ENCODE results near the gene EXPH5. TPM values are rescaled to one million over a fixed set of nuclear protein-coding genes. Genes with fewer than 3 reads are reported as not detected.

Gene EXPH5
- total RNA-seq, 1 experiment from 2014 or later: 18.1 TPM

- Histone ChIP-seq H3K4me1 (peaks cover 2% of the 10 kb centered on the region), H3K4me3 (ENCODE audit: low read depth, low read length) (no peak overlapping the region), H3K9me3 (peaks cover 29% of the 10 kb centered on the region), H3K36me3 (ENCODE audit: control insufficient read depth, insufficient read depth, low read length) (no peaks in the 10 kb centered on the region), H3K27me3 (replicated peaks; ENCODE audit: control insufficient read depth, insufficient read depth, low read length) (no peaks in the 10 kb centered on the region)
- ChIA-PET POLR2A (no interaction called here), CTCF (no interaction called here)
- H3K27me3 Mint-ChIP-seq (ENCODE audit: insufficient read depth, unreplicated experiment): peaks cover 2% of the 10 kb centered on the region
- DNase-seq: no peak
- no peak for TF ChIP-seq CTCF (IDR thresholded peaks at IDR 0.05; ENCODE audit: insufficient read depth in 1 of 2, low read depth in 1 of 2, low read length in 1 of 2, severe bottlenecking in 1 of 2, unreplicated experiment in 1 of 2)
- H3K36me3 Mint-ChIP-seq (ENCODE audit: insufficient read depth, unreplicated experiment): no peaks in the 10 kb centered on the region
- H3K4me3 Mint-ChIP-seq (ENCODE audit: unreplicated experiment): no peak overlapping the region
- no peak overlapping the region for H3K27ac Mint-ChIP-seq (ENCODE audit: unreplicated experiment)
- peaks cover 24% of the 10 kb centered on the region for H3K9me3 Mint-ChIP-seq (ENCODE audit: unreplicated experiment)
- intact Hi-C loops (cut with micrococcal nuclease; ENCODE audit: unreplicated experiment): no loop called here
- no TSS peak for BruUV-seq (replicated peaks)
- H3K4me1 Mint-ChIP-seq (ENCODE audit: low read depth, unreplicated experiment): peaks cover under 1% of the 10 kb centered on the region
Measured at GRCh38 chr11:108629274-108629673, 35.7 kb upstream of the EXPH5 start.

- BruUV-seq (replicated peaks): no TSS peak
Measured at GRCh38 chr11:108628812-108629211, 35.2 kb upstream of the EXPH5 start.

GRCh38 chr11:108628326-108628725, 34.8 kb upstream of the EXPH5 start:
- no peaks in the 10 kb centered on the region for H3K4me1 ChIP-seq
- H3K4me3 ChIP-seq (ENCODE audit: low read depth, low read length): no peak overlapping the region
- H3K4me1 Mint-ChIP-seq (ENCODE audit: low read depth, unreplicated experiment): no peaks in the 10 kb centered on the region
- ChIA-PET CTCF (no interaction called here), POLR2A (no interaction called here)
- intact Hi-C loops (cut with micrococcal nuclease; ENCODE audit: unreplicated experiment): no loop called here
- DNase-seq: no peak
- peaks cover 2% of the 10 kb centered on the region for H3K27me3 Mint-ChIP-seq (ENCODE audit: insufficient read depth, unreplicated experiment)
- no peaks in the 10 kb centered on the region for H3K36me3 Mint-ChIP-seq (ENCODE audit: insufficient read depth, unreplicated experiment)
- H3K4me3 Mint-ChIP-seq (ENCODE audit: unreplicated experiment): no peak overlapping the region
- H3K27ac Mint-ChIP-seq (ENCODE audit: unreplicated experiment): no peak overlapping the region
- TF ChIP-seq CTCF (IDR thresholded peaks at IDR 0.05; ENCODE audit: insufficient read depth in 1 of 2, low read depth in 1 of 2, low read length in 1 of 2, severe bottlenecking in 1 of 2, unreplicated experiment in 1 of 2): no peak
- no TSS peak for BruUV-seq (replicated peaks)
- H3K27me3 ChIP-seq (replicated peaks; ENCODE audit: control insufficient read depth, insufficient read depth, low read length): no peaks in the 10 kb centered on the region
- H3K9me3 Mint-ChIP-seq (ENCODE audit: unreplicated experiment): peaks cover 24% of the 10 kb centered on the region
- no peaks in the 10 kb centered on the region for H3K36me3 ChIP-seq (ENCODE audit: control insufficient read depth, insufficient read depth, low read length)
- H3K9me3 ChIP-seq: peaks cover 29% of the 10 kb centered on the region

More at GRCh38 chr11:108628812-108629211, 35.2 kb upstream of the EXPH5 start:
- no peak for DNase-seq
- no peak for TF ChIP-seq CTCF (IDR thresholded peaks at IDR 0.05; ENCODE audit: insufficient read depth in 1 of 2, low read depth in 1 of 2, low read length in 1 of 2, severe bottlenecking in 1 of 2, unreplicated experiment in 1 of 2)
- Mint-ChIP-seq H3K27me3 (ENCODE audit: insufficient read depth, unreplicated experiment) (peaks cover 2% of the 10 kb centered on the region), H3K4me1 (ENCODE audit: low read depth, unreplicated experiment) (no peaks in the 10 kb centered on the region), H3K4me3 (ENCODE audit: unreplicated experiment) (no peak overlapping the region), H3K27ac (ENCODE audit: unreplicated experiment) (no peak overlapping the region), H3K36me3 (ENCODE audit: insufficient read depth, unreplicated experiment) (no peaks in the 10 kb centered on the region), H3K9me3 (ENCODE audit: unreplicated experiment) (peaks cover 24% of the 10 kb centered on the region)
- intact Hi-C loops (cut with micrococcal nuclease; ENCODE audit: unreplicated experiment): no loop called here
- Histone ChIP-seq H3K4me1 (no peaks in the 10 kb centered on the region), H3K9me3 (peaks cover 29% of the 10 kb centered on the region), H3K27me3 (replicated peaks; ENCODE audit: control insufficient read depth, insufficient read depth, low read length) (no peaks in the 10 kb centered on the region), H3K4me3 (ENCODE audit: low read depth, low read length) (no peak overlapping the region), H3K36me3 (ENCODE audit: control insufficient read depth, insufficient read depth, low read length) (no peaks in the 10 kb centered on the region)
- CTCF ChIA-PET: no interaction called here
- POLR2A ChIA-PET: no interaction called here

All from Caco-2 (cell line).